HG03135 (cell line): Measurements from ENCODE around the gene NEUROD1.
A peak's percentile ranks its signal among the peaks of the same experiment; 100 is the strongest.
"Not testable (repeated sequence)": the region's sequence is repeated elsewhere in the genome, so short reads cannot be mapped to it uniquely, and the experiment has no call there.

Source experiments
- ATAC-seq: cut with Tn5 transposase; IDR thresholded peaks from one replicate; pipeline ENCODE4 v1.9.1; 2021; ENCODE audit warnings: mild to moderate bottlenecking, moderate library complexity; ENCODE audit not compliant: unreplicated experiment

NEUROD1 gene

GRCh38 chr2:181680055-181680936, at the start of gene NEUROD1:
Gene NEUROD1 (minus strand): TSS chr2:181680517. CDS start chr2:181678860, 1,657 bp downstream.
- ATAC-seq: no peak

- no peak for ATAC-seq
These were observed 45.2 kb upstream of the NEUROD1 start for GRCh38 chr2:181725476-181725875.

GRCh38 chr2:181724662-181725061, 44.3 kb upstream of the NEUROD1 start:
- no peak for ATAC-seq

GRCh38 chr2:181723731-181724130, 43.4 kb upstream of the NEUROD1 start:
- no peak for ATAC-seq

- peak; percentile 91 for ATAC-seq
These were observed 34.8 kb upstream of the NEUROD1 start for GRCh38 chr2:181715033-181715630.

GRCh38 chr2:181711051-181711450, 30.7 kb upstream of the NEUROD1 start:
- ATAC-seq: not testable (repeated sequence)

- ATAC-seq: not testable (repeated sequence)
These were observed 22.2 kb upstream of the NEUROD1 start for GRCh38 chr2:181702519-181702918.

GRCh38 chr2:181698223-181698622, 17.9 kb upstream of the NEUROD1 start:
- ATAC-seq: no peak

- ATAC-seq: no peak
These were observed 17.3 kb upstream of the NEUROD1 start for GRCh38 chr2:181697571-181697970.

GRCh38 chr2:181697126-181697525, 16.8 kb upstream of the NEUROD1 start:
- no peak for ATAC-seq

GRCh38 chr2:181694271-181694670, 14.0 kb upstream of the NEUROD1 start:
- ATAC-seq: no peak

GRCh38 chr2:181690860-181691259, 10.5 kb upstream of the NEUROD1 start:
- ATAC-seq: no peak

GRCh38 chr2:181686576-181687185, 6.4 kb upstream of the NEUROD1 start:
- ATAC-seq: no peak

- no peak for ATAC-seq
These were observed 4.9 kb upstream of the NEUROD1 start for GRCh38 chr2:181685150-181685688.

GRCh38 chr2:181684454-181685149, 4.3 kb upstream of the NEUROD1 start:
- no peak for ATAC-seq

GRCh38 chr2:181683518-181684453, 3.5 kb upstream of the NEUROD1 start:
- ATAC-seq: no peak

GRCh38 chr2:181682795-181683517, 2.6 kb upstream of the NEUROD1 start:
- no peak for ATAC-seq

- ATAC-seq: no peak
These were observed 1.9 kb upstream of the NEUROD1 start for GRCh38 chr2:181682026-181682789.
